HG03196 (cell line): ENCODE results near the gene TES.

Experiments
- ATAC-seq: cut with Tn5 transposase; IDR thresholded peaks from one replicate; pipeline ENCODE4 v1.9.1; 2021; ENCODE audit not compliant: unreplicated experiment

The TES gene

DNA sequence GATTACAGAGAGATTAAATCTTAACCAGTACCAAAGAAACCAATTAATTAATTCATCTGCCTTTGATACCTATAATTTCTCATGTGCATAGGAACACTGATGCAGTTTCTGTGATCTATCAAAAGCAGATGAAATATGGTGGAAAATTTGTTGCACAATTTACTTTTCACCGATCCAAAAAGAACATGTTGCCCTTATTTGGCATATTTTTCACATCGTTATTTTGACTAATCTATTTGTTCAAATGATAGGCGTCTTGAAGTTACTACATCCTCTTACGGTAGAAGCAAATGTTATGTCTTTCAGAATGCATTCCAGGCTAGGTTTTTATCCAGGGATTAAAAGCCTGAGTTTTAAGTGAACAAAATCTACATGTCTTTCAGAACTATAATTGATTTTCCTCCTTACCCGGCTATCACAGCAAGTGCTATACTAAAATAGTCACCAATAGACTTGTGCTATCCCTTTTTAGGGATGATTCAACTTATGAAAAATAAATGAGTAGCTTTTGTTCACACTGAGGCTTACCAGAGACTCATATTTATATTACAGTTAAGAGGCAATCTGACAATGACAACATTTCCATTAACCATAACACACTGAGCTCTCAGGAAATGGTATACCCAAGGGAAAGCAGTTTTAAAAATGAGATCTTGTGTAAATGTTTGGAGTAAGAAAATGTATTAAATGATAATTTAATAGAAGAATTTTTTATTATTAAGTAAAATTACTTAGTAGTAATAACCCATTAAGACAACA, 16.8 kb upstream of the TES start:
- no peak for ATAC-seq

DNA sequence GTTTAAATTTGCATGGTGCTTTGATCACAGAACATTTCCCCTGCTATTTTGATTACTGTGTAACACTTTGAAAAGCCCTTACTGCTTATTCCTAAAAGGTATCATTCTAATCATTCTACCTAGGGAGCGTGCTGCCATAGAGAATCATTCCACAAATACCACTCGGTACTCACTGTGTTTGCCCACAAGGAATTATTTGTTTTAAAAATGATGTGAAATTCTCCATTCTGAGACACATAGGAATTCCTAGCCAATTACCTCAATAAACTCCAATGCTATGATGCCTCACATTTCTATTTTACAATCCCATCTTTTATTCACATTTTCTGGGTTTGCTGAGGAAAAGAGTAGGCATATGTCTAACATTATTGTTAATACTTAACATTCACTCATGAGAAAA, 16.2 kb upstream of the TES start:
- ATAC-seq = no peak

DNA sequence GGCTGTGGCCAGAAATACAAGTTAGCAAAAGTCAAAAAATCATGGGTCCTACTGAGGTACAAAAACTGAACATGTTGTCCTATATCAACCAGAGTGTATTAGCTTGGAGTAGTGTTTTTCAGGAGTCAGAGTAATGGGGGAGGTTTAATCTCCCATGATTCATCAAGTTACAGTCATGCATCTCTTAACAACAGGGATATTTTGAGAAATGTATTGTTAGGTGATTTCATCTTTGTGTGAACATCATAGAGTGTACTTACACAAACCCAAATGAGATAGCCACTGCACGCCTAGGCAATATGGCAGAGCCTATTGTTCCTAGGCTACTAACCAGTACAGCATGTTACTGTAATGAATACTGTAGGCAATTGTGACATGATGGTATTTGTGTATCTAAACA, 14.9 kb upstream of the TES start:
- ATAC-seq = no peak

DNA sequence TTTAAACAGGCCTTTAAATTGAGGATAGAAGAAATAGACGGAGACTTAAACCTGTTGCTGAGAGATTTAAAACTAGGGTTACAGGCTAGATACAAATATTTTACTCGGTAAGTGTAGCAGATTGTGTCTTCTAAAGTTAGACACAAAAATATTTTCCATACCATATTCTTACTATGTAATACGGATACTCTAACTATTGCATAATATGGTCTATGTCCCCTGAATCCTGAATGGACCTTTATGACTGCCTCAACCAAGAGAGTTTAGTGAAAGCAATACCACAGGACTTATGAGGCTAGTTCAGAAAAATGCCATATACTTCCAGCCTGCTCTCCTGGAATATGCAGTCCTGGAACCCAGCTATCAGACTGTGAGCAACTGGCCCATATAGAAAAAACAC, 13.4 kb upstream of the TES start:
- no peak for ATAC-seq

DNA sequence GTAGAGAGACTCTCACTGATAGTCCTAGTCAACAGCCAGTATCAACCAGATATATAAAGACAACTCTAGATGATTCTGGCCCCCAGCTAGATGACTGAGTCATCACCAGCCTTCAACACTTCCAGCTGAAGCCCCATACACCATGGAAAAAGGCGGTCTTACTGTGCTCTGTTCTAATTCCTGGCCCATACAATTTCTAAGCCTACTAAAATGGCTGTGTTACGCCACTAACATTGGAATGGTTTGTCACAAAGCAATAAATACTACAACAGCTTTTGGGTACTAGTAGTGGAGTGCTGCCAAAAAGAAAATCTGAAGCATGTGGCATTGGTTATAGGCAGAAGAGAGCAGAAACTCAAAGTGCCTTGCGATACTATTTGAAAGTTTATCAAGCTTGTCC, 13.0 kb upstream of the TES start:
- ATAC-seq = no peak

DNA sequence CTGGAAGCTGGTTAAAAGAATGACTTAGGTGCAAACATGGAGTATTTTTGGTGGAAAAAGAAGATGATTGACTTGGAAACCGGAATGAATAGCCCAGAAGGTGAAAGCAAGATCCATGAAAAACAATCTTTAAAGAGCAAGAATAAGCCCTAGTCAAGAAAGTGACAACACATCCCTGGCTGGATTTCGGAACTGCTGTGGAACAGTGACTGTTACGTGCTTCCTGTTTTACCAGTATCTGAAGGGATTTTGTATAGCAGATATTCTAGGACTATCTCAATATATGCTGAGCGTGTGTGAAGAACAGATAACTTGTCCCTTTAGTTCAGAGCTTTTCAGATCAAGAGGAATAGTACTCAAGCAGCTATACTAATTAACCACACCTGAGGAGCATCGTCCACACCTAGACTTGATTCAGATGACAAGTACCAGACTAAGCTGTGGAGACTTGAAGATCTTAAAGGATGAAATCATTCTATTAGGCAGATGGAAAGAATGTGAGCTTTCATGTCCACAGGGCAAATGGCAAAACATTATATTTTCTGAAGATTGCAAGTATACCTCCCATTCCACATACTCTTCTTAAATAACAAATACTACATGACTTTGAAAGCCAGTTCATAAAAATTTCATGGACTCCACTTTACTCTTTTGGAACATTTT, 11.5 kb upstream of the TES start:
- ATAC-seq = no peak

DNA sequence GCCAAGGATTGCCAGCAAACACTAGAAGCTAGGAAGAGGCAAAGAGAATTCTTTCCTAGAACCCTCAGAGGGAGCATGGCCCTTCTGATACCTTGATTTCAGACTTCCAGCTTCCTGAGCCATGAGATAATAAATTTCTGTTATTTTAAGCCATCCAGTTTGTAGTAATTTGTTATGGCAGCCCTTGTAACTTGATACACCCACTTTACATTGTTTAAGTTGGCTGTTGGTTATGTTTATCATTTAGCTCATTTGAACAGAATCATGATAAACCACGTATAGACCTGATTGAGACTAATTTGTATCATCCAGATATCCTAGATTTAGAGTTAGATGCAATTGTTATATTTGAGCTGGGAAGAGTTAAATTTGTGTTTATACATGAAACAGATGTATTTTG, 9.4 kb upstream of the TES start:
- ATAC-seq = no peak

DNA sequence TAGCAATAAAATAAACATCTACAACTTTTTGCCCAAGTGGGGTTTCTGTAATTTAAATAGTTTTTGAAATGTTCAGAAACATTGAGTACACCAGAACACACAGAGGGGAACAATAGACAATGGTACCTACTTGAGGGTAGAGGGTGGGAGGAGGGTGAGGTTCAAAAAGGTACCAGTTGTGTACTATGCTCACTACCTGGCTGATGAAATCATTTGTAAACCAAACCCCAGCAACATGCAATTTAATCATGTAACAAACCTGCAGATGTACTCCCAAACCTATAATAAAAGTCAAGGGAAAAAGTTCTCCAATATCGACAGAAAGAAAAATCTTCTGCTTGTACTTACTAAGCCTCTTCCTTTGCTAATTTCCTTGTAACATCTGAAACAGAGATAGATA, 4.2 kb upstream of the TES start:
- no peak for ATAC-seq

DNA sequence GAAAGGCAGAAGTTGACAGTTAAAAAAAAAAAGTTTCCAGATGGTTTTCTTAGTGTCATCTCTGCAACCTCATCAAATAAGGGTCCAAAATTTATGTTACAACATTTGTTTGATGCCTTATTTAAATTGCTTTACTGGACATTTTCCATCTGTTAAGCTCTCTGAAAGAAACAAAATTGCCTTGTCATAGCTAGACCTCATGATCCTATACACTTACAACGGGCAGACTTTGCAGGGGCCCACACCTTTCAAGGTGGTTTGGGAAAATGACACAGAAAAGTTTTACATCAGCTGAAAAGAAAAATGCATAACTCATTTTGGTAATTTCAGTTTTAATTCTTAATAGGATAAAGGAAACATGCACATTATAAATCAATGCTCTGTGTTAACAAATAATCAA, 1.4 kb upstream of the TES start:
- no peak for ATAC-seq

DNA sequence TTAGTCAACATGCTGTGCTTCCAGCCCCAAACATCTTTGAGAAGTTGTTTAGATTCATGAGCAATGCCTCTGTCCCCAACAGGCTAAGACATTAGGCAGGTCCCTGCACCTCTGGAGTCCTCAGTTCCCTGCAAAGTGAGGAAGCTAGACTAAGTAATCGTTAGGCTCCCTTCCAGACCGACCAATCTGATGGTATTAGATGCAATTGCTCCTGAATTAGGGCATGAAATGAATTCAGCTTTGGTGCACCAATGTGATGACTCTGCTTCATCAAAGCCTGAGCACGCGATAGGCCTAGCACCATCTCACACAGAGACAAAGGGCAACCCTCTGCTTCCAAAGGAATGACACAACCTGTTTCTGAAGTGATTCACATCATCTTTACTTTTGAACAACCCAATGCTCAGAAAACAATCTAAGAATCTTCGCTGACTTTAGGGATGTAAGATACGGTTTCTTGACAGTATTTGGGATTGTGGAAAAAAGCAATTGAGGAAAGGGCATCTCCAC, 723 bp upstream of the TES start:
- ATAC-seq = no peak

DNA sequence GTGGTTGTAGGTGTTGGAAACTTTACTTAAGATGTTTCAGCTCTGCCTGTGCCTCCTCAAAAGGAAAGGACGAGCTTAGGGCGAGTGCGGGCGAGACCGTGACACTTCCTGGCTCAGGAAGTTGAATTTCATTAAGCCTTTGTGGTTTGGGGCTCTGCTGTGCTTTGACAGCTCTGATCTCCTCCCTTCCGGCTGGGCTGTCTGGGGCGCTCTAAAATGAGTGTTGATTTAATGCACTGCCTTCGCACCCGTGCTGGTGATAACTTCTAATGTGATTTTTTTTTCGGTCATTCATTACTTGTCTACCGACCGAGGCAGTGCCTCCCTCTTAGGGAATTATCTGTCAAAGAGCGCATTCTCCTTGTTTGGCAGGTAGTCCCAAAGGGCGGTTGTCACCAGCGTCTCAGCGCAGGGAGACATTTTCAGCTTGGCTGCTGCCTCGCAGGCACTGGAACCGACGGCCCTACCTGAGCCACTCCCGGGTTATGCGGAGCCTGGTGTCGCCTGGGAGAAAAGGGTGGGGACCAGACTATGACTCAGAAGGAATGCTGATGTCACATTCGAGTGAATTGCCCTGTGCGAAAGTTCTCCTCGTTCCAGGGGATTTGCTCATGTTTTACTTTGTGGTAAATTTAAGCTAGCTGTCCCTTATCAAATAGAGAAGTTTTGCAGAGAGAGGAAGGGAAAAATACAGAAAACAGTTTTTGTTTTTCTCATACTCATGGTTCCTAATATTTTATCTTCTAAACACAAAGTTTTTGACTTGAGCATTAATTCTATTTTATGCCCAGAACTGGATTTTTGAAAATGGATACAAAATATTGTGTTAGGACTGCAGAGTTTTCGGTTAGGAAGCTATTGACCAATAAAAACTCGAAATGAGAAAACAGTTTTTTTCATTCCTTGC, 920 bp downstream of the TES start:
- ATAC-seq = peak; percentile 83

DNA sequence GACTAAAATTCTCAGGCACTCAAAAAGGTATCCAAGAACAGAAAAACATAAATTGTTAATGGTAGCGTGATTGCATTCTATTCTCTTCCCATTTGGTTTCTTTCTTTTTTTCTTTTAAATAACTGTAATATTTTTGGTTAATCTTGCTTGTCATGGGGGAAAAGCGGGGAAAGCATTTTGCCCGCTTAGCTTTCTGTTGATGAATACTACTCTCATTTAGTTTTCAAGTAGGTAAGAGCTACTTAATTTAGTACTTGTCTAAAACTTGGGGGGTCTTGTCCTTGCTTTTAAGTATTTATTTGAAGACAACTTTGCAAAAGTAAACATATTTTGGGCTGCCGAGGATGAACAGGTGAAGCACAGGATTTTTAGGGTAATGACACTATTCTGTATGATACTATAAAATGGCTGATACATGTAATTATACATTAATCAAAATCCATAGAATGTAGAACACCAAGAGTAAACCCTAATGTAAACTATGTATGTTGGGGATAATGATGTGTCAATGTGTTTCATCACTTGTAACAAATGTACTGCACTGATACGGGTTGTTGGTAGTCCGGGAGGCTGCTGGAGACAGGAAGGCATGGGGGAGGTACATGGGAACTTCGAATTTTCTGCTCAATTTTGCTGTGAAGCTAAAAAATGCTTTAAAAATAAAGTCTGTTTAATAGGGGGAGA, 1.7 kb downstream of the TES start:
- no peak for ATAC-seq

DNA sequence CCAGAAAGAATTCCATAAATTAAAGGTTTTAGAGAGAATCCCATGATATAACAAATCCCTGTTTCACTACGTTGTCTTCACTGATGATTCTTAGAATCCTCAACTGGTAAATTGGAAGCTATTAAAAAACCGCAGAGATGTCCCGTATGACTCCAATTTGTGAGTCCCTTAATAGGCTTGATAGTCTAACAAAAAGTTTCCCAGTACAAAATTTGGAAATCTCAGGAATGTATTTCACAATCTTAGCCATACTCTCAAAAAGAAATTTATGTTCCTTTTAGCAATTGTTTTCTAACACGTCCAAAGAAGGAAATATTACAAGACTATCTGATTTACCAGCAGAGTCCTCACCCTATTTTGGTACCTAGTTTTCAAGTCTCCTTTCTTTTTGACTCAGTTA, 2.5 kb downstream of the TES start:
- ATAC-seq = no peak

DNA sequence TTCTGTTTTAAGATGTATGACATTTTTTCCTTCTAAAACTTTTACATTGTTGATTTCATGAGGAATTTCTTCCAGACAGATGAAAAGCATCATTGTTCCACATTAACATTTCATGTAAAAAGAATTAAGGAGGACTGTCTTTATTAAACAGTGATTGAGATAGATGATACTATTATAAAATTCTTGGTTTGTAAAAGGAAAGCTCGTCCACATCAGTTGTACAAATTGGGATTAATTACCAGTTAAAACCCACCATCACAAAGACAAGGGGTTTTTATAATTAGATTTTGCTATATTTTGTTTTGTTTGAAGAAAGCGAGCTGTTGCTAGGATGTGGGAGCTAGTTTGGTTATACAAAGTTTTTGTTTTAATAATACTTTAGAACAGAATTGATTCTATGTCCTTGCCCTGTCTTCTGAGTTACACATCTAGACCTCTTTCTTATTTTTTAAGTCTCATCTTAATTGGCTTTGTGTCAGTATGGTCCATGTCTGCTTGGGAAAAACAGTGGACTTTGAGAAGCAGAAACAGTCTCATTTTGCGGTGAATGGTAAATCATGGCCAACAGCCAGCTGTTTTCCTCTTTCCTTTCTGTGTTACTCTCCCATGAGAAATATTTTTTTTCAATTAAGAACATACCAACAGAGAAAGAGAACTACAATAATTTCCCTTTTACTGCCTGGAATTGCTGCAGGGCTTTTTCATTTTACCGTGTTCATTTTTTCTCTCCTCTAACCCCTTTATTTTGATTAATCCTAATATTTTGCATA, 3.2 kb downstream of the TES start:
- ATAC-seq = no peak

DNA sequence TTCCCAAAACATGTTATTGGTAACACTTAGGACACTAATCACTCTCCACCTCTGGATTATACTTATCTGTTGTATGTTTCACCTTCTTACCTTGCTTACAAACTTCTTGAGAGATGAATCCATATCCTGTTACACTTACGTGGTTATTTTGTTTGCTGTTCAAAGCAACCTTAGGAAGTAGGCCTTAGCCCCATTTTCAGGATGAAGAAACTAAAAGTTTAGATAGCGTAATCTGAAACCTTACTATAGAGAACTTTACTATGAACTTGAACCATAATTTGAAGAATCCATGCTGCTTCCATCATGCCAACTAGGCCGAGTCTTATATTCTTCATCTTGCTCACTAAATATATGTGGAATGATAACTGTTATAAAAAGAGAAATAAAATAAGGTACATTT, 4.6 kb downstream of the TES start:
- no peak for ATAC-seq

DNA sequence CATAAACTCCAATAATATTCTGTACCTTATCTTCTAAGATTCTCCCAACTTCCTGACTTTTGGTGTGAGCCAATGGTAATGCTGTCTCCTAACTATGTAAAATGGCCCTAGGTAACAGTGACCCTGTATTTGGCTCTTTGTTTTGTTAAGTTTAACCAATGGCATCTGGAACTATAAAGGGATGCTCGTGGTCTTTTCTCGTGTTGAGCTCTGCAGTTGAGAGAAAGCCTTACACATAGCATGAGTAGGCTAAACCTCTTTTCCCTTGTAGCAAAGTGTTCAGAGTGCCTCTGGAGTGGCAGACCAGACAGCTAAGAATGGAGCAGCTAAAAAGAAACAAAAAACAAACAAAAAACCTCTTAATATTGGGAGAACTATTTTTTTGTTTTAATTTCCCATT, 5.2 kb downstream of the TES start:
- no peak for ATAC-seq

DNA sequence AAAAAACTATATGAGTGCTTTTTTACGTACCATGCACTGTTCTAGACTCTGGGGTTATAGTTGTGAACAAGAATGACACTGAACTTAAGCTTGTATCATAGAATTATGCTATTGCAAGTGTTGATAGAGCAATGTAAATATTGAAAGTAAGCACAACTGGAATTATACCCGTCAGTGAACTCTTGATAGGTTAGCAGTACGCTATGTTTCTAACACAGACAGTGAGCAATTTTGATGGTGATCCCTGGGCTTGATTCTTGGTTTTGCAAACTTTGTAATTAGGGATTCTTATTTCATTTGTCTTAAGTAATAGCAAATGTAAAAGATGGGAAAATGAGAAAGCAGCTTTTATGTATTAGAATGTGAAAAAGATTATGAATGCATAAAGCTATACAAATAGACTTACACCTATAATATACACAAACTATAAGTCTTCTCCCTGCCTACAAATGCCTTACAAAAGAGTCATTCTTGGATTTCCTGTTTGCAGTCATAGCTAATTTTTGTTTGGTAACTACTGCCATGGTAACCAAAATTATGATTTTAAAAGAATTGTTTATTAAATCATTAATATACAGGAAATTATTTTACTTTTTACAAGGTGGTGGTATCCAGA, 6.7 kb downstream of the TES start:
- ATAC-seq = no peak

DNA sequence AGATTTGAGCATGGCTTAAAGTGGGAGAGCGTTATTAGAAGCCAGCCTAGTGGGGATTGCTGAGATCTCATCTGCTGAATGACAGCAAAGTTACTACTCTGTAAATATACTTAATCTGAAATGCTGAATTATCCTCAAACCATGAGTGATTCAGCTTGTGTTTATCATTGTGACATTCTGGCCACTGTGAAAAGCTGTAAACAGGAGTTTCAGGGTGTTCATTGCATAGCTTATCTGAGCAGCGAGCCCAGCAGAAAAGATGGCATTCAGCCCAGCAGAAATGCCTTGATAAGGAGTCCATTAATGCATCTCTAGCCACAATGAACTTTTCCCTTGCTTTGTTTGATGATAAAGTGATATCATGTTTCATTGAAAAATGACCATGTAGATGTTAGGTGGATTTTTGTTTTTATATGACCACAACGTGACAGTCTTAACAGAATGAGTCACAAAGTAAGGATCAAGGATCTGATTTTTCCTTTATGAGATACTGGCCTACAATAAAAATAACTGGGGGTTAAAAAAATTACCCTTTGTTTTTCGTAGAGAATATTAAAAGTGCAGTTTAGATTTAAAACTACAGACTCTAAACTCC, 7.8 kb downstream of the TES start:
- ATAC-seq = no peak

DNA sequence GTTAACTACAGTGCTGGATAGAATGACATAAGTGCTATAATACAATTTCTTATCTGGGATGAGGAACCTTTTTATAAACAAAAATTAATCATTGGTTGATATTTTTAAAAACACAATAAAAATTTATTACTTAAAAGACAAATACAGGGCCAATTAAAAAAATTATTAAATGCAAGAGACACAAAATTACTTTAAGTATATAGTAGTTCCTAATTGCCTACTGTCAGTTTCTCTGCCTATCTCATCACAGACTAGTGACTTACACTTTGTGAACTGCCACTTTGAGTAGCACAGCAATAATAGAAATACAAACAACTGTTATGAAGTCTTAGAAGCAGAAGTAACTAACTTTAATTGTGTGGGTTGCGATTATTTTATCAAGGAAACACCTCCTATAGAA, 8.4 kb downstream of the TES start:
- no peak for ATAC-seq

DNA sequence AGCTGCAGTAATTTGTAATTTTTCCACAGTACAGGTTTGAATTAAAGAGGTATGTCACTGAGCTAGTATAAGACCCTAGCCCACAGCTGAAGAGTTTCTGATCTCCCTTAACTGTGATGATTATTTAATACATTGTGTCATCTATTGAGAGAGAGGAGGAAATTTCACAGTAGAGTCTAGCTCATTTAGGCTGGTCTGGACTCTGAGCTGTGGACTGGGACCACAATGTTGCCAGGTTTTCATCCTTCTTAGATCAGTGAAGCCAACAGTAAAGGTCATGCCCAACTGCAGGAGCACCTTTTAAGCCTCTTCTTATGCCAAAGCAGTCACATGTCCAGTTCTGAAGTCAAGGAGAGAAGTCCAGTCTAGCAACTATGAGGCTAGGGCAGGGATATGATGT, 8.9 kb downstream of the TES start:
- ATAC-seq = no peak
